H9 (cell line): ENCODE results near the gene UNC93A. TPM values are rescaled to one million over a fixed set of nuclear protein-coding genes. Genes with fewer than 3 reads are reported as not detected.

Source experiments
- DNase-seq: peaks from one replicate; pipeline ENCODE4 v3.0.0-alpha.2; 2017
- H2AFZ ChIP-seq: one replicate; pipeline ENCODE4 v1.6.1; 2013; ENCODE audit warnings: mild to moderate bottlenecking, low read length, control low read depth, moderate library complexity
- H2AK5ac ChIP-seq: 2 replicates; pipeline ENCODE4 v1.6.1; 2013; ENCODE audit warnings: low read length, control low read depth, mixed read lengths; ENCODE audit not compliant: insufficient read length
- H2BK120ac ChIP-seq: one replicate; pipeline ENCODE4 v1.6.1; 2013; ENCODE audit warnings: low read depth, mild to moderate bottlenecking, low read length, control low read depth, inconsistent platforms; ENCODE audit not compliant: poor library complexity, severe bottlenecking
- H2BK12ac ChIP-seq: 2 replicates; pipeline ENCODE4 v1.6.1; 2013; ENCODE audit warnings: low read length, control low read depth, mixed read lengths, low read depth; ENCODE audit not compliant: insufficient read length
- H2BK15ac ChIP-seq: 2 replicates; pipeline ENCODE4 v1.6.1; 2013; ENCODE audit warnings: low read depth, low read length, control low read depth
- H2BK20ac ChIP-seq: one replicate; pipeline ENCODE4 v1.6.1; 2013; ENCODE audit warnings: low read depth, mild to moderate bottlenecking, low read length, control low read depth, inconsistent platforms; ENCODE audit not compliant: poor library complexity, severe bottlenecking
- H2BK5ac ChIP-seq: 2 replicates; pipeline ENCODE4 v1.6.1; 2013; ENCODE audit warnings: low read length, control low read depth, mixed read lengths; ENCODE audit not compliant: insufficient read length
- H3K14ac ChIP-seq: 2 replicates; pipeline ENCODE4 v1.6.1; 2013; ENCODE audit warnings: low read length, control low read depth; ENCODE audit not compliant: insufficient read depth
- H3K18ac ChIP-seq: 2 replicates; pipeline ENCODE4 v1.6.1; 2013; ENCODE audit warnings: low read depth, mild to moderate bottlenecking, mixed read lengths, low read length, control low read depth; ENCODE audit not compliant: insufficient read length
- H3K23ac ChIP-seq: 2 replicates; pipeline ENCODE4 v1.6.1; 2013; ENCODE audit warnings: low read length, control low read depth, mixed read lengths, low read depth; ENCODE audit not compliant: insufficient read length
- H3K23me2 ChIP-seq: 2 replicates; pipeline ENCODE4 v1.6.1; 2013; ENCODE audit warnings: low read depth, mild to moderate bottlenecking, mixed read lengths, low read length, control low read depth; ENCODE audit not compliant: insufficient read length, poor library complexity, severe bottlenecking
- H3K27ac ChIP-seq: 2 replicates; pipeline ENCODE4 v1.5.1; 2013; ENCODE audit warnings: low read length, control low read depth, mixed read lengths, low read depth; ENCODE audit not compliant: insufficient read length
- H3K27me3 ChIP-seq: 2 replicates; pipeline ENCODE4 v1.6.1; 2013; ENCODE audit warnings: low read length, control low read depth, inconsistent platforms; ENCODE audit not compliant: insufficient read depth
- H3K4ac ChIP-seq: 2 replicates; pipeline ENCODE4 v1.6.1; 2013; ENCODE audit warnings: low read depth, mild to moderate bottlenecking, control low read depth, inconsistent platforms, low read length, moderate library complexity
- H3K4me1 ChIP-seq: 2 replicates; pipeline ENCODE4 v1.6.1; 2013; ENCODE audit warnings: low read length, control low read depth, inconsistent platforms; ENCODE audit not compliant: insufficient read depth
- H3K4me2 ChIP-seq: 2 replicates; pipeline ENCODE4 v1.6.1; 2013; ENCODE audit warnings: low read length, control low read depth, mixed read lengths; ENCODE audit not compliant: insufficient read length, insufficient read depth
- H3K56ac ChIP-seq: 2 replicates; pipeline ENCODE4 v1.6.1; 2013; ENCODE audit warnings: low read depth, mild to moderate bottlenecking, mixed read lengths, low read length, control low read depth; ENCODE audit not compliant: insufficient read length
- H3K79me1 ChIP-seq: 2 replicates; pipeline ENCODE4 v1.6.1; 2013; ENCODE audit warnings: low read depth, mild to moderate bottlenecking, moderate library complexity, low read length, control low read depth, inconsistent platforms; ENCODE audit not compliant: insufficient read depth, poor library complexity, severe bottlenecking
- H3K79me2 ChIP-seq: 2 replicates; pipeline ENCODE4 v1.6.1; 2013; ENCODE audit warnings: low read length, control low read depth, inconsistent platforms; ENCODE audit not compliant: insufficient read depth
- H3K9ac ChIP-seq: 2 replicates; pipeline ENCODE4 v1.6.1; 2013; ENCODE audit warnings: low read length, control low read depth, mixed read lengths; ENCODE audit not compliant: insufficient read length; ENCODE audit errors: extremely low read depth
- H3K9me3 ChIP-seq: one replicate; pipeline ENCODE4 v1.6.1; 2013; ENCODE audit warnings: low read depth, low read length, inconsistent platforms; ENCODE audit not compliant: control insufficient read depth
- H3T11ph ChIP-seq: one replicate; pipeline ENCODE4 v1.6.1; 2013; ENCODE audit warnings: mild to moderate bottlenecking, low read length, control low read depth, inconsistent platforms
- H4K20me1 ChIP-seq: one replicate; pipeline ENCODE4 v1.6.1; 2013; ENCODE audit not compliant: control insufficient read depth, insufficient read length, insufficient read depth
- H4K5ac ChIP-seq: 2 replicates; pipeline ENCODE4 v1.6.1; 2013; ENCODE audit warnings: low read depth, mild to moderate bottlenecking, mixed read lengths, low read length, control low read depth; ENCODE audit not compliant: insufficient read length
- H4K8ac ChIP-seq: replicated peaks from 2 replicates; pipeline ENCODE4 v1.6.1; 2013; ENCODE audit warnings: low read length, control low read depth, mixed read lengths, low read depth; ENCODE audit not compliant: insufficient read length
- H4K91ac ChIP-seq: 2 replicates; pipeline ENCODE4 v1.6.1; 2013; ENCODE audit warnings: low read depth, mild to moderate bottlenecking, moderate library complexity, mixed read lengths, low read length, control low read depth; ENCODE audit not compliant: insufficient read length
- H3K27ac Mint-ChIP-seq, 3 experiments: 2 replicates in 2 of 3; 3 replicates in 1 of 3; pipeline ENCODE4 v1.8.0; 2020 to 2021; ENCODE audit warnings: mixed read lengths in 3 of 3, mild to moderate bottlenecking in 1 of 3, moderate library complexity in 1 of 3
- H3K27me3 Mint-ChIP-seq: 2 replicates; pipeline ENCODE4 v1.8.0; 2021; ENCODE audit warnings: low read depth, mild to moderate bottlenecking, moderate library complexity, mixed read lengths
- H3K36me3 Mint-ChIP-seq, 3 experiments: 2 replicates in 2 of 3; 3 replicates in 1 of 3; pipeline ENCODE4 v1.8.0; 2020 to 2021; ENCODE audit warnings: low read depth in 3 of 3, mixed read lengths in 3 of 3; ENCODE audit not compliant: insufficient read depth in 1 of 3
- H3K4me1 Mint-ChIP-seq, 2 experiments: 2 replicates each; pipeline ENCODE4 v1.8.0; 2020; ENCODE audit warnings: mixed read lengths in 2 of 2
- H3K4me3 Mint-ChIP-seq, 2 experiments: 2 replicates in 1 of 2; 3 replicates in 1 of 2; pipeline ENCODE4 v1.8.0; 2020 to 2021; ENCODE audit warnings: mild to moderate bottlenecking in 2 of 2, mixed read lengths in 2 of 2, moderate library complexity in 1 of 2
- H3K9me3 Mint-ChIP-seq, 2 experiments: 2 replicates in 1 of 2; 3 replicates in 1 of 2; pipeline ENCODE4 v1.8.0; 2020; ENCODE audit warnings: mild to moderate bottlenecking in 2 of 2, mixed read lengths in 2 of 2, moderate library complexity in 1 of 2
- total RNA-seq: library from RNA; stranded (reverse); gene quantifications from 2 replicates; pipeline ENCODE4 v1.2.1, GENCODE V29; 2021
- TF ChIP-seq, protein P1 (sequence below): fragments of 200-600 bp; sonication (generic); conservative IDR thresholded peaks from 3 replicates; pipeline ENCODE4 v1.8.0; 2021; ENCODE audit warnings: antibody characterized with exemption, mild to moderate bottlenecking

Gene UNC93A
- total RNA-seq, 1 experiment from 2014 or later = 0.70 TPM

DNA sequence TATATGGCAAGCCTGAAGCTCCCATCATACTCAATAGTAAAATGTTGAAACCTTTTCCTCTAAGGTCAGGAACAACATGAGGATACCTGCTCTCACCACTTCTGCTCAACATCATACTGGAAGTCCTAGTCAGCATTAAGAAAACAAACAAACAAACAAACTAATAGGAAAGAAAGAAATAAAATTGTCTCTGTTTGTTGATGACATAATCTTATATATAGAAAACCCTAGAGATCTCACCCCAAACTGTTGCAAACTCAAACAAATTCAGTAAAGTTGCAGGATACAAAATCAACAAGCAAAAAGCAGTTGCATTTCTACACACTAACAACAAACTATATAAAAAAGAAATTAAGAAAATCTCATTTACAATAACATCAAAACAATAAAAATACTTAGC is 54.2 kb downstream of the UNC93A start:
- H3K4me3 Mint-ChIP-seq = no peak overlapping the region
- Histone ChIP-seq H2AFZ (no peak overlapping the region), H3K4ac (no peak overlapping the region), H3K9ac (no peak overlapping the region), H4K91ac (no peak overlapping the region), H2BK15ac (no peak overlapping the region), H3T11ph (no peak overlapping the region), H3K4me1 (no peaks in the 10 kb centered on the region), H3K9me3 (no peaks in the 10 kb centered on the region), H3K27me3 (peaks cover 3% of the 10 kb centered on the region; the same call in 1 of the 2 replicates), H2AK5ac (no peak overlapping the region), H3K79me1 (no peaks in the 10 kb centered on the region), H3K18ac (no peak overlapping the region), H3K4me2 (no peak overlapping the region), H2BK120ac (no peak overlapping the region), H3K56ac (no peak overlapping the region), H3K27ac (no peak overlapping the region), H2BK12ac (no peak overlapping the region), H3K79me2 (no peaks in the 10 kb centered on the region), H3K23me2 (no peaks in the 10 kb centered on the region), H3K23ac (no peak overlapping the region), H4K8ac (no peak overlapping the region), H2BK5ac (no peak overlapping the region), H4K20me1 (no peaks in the 10 kb centered on the region), H4K5ac (no peak overlapping the region), H3K14ac (no peak overlapping the region), H2BK20ac (no peak overlapping the region)
- no peaks in the 10 kb centered on the region; a peak in 1 of 5 replicates for H3K9me3 Mint-ChIP-seq
- H3K36me3 Mint-ChIP-seq = no peaks in the 10 kb centered on the region; a peak in 1 of 7 replicates
- TF ChIP-seq, protein P1, sequence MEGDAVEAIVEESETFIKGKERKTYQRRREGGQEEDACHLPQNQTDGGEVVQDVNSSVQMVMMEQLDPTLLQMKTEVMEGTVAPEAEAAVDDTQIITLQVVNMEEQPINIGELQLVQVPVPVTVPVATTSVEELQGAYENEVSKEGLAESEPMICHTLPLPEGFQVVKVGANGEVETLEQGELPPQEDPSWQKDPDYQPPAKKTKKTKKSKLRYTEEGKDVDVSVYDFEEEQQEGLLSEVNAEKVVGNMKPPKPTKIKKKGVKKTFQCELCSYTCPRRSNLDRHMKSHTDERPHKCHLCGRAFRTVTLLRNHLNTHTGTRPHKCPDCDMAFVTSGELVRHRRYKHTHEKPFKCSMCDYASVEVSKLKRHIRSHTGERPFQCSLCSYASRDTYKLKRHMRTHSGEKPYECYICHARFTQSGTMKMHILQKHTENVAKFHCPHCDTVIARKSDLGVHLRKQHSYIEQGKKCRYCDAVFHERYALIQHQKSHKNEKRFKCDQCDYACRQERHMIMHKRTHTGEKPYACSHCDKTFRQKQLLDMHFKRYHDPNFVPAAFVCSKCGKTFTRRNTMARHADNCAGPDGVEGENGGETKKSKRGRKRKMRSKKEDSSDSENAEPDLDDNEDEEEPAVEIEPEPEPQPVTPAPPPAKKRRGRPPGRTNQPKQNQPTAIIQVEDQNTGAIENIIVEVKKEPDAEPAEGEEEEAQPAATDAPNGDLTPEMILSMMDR = no peak
- no peak overlapping the region for H3K27ac Mint-ChIP-seq
- no peak for DNase-seq
- H3K4me1 Mint-ChIP-seq = peaks cover 6 to 13% of the 10 kb centered on the region in 2 experiments
- peaks cover 28% of the 10 kb centered on the region for H3K27me3 Mint-ChIP-seq
